ENCODE measurements around the gene RIC8B.

Gene RIC8B

GRCh38 chr12:106814714-106815113 is 40.2 kb downstream of the RIC8B start:
- DNase-seq, result no peak

GRCh38 chr12:106815741-106816140 is 41.3 kb downstream of the RIC8B start:
- no peak for DNase-seq

GRCh38 chr12:106816231-106816630 is 41.7 kb downstream of the RIC8B start:
- DNase-seq, result no peak

GRCh38 chr12:106819991-106820390 is 45.5 kb downstream of the RIC8B start:
- DNase-seq, result no peak

DNA sequence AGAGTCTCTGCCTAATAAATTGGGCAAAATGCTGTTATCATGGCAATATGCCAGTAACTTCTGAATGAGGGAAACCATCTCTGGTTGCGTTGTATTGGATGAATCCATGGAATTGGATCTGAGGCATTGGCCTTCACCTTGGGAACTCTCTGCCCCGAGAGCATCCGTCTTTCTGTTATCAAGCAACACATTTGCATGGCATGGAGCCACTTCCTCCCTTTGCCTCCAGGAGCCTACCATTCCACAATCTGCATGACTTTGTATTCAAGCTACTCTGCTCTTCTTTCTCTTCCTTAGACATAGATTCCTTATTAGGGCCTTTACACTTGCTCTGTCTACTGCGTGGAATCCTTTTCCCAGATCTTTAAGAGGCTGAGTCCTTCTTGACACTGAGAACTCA is 57.2 kb downstream of the RIC8B start:
- no peak for DNase-seq

- DNase-seq, result no peak
These were observed 63.3 kb downstream of the RIC8B start for GRCh38 chr12:106837782-106838181.

DNA sequence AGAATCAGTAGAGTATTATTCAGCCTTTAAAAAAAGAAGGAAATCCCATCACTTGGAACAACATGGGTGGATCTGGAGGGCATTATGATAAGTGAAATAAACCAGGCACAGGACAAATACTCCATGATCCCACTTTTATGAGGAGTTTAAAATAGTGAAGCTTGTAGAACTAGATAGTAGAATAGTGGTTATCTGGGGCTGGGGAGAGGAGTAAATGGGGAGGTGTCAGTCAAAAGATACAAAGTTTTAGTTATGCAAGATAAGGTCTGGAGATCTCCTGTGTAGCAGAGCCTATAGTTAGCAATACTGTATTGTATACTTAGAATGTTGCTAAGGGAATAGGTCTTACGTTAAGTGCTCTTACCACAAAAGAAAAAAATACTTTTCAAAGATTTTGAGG is 64.9 kb downstream of the RIC8B start:
- no peak for DNase-seq

DNA sequence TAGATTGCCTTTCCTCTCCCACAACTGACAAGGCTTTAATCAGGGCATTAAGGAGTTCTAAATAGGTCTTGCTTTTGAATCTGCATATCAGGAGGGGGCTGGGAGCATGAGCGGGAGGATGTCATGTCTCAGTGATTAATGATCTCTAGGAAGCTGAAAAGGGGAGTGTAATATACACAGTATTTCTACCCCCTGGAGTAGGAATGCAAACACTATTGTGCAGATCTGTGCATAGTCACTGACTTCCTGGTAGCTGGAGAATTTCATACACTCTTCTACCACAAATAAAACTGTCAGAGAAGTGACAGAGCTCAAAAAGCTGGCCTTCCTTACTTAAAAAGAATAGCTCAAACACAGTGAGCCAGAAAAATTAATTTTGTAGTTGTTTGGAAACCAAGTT is 65.8 kb downstream of the RIC8B start:
- DNase-seq, result no peak

DNA sequence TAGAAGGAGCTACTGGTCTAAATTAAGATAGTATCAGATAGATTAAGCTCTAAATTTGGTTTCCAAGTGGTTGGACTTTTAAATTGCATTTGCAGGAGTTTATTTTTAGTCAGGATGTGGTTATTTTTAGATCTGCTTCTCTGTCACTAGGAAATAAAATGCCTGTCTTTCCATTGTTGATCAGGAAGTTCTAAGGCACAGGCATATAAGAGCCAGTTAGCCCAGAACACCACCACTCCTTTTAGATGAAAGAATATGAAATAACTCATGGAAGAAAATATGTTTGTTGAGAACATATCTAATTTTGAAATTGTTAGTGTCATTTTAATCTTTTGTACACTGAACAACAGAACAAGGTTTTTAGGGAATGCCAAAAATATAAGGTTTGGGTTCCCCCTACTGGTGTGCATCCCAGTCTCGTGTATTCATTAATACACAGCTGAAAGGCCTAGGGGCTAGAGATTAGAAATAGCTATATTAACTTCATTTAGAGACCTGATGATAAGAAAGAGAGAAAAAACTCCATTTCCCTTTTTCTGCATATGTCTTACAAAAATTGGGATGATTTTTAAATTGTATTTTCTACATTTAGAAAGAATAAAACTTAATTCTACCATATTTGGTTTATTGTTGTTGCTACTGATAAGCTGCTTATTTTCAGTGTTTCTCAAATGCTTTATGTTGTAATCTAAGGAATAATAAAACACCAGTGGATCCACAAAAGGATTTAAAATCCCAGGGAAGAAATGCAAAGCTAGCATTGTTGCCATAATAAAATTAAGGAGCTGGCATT is 67.2 kb downstream of the RIC8B start:
- DNase-seq, result peak; percentile 23

DNA sequence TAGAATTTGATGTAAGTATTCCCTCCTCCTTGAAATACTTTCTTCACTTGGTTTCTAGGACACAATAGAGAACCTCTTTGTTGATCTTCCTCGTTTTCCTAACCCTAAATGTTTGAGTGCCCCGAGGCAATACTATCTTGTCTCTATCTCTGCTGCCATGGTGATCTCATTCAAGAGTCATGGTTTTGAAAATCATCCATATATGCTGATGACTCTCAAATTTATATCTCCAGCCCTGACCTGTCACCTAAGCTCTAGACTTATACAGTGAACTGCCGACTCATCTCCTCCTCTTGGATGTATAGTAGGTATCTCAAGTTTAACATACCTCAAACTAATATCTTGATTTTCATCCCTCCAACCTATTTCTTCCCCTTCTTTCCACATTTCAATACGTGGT is 71.4 kb downstream of the RIC8B start:
- DNase-seq, result no peak

- DNase-seq, result no peak
These were observed 73.4 kb downstream of the RIC8B start for GRCh38 chr12:106847861-106848260.

- DNase-seq, result no peak
These were observed 76.8 kb downstream of the RIC8B start for GRCh38 chr12:106851306-106851705.

GRCh38 chr12:106854723-106855122 is 80.2 kb downstream of the RIC8B start:
- DNase-seq, result no peak

GRCh38 chr12:106855221-106855758 is 80.8 kb downstream of the RIC8B start:
- no peak for DNase-seq

DNA sequence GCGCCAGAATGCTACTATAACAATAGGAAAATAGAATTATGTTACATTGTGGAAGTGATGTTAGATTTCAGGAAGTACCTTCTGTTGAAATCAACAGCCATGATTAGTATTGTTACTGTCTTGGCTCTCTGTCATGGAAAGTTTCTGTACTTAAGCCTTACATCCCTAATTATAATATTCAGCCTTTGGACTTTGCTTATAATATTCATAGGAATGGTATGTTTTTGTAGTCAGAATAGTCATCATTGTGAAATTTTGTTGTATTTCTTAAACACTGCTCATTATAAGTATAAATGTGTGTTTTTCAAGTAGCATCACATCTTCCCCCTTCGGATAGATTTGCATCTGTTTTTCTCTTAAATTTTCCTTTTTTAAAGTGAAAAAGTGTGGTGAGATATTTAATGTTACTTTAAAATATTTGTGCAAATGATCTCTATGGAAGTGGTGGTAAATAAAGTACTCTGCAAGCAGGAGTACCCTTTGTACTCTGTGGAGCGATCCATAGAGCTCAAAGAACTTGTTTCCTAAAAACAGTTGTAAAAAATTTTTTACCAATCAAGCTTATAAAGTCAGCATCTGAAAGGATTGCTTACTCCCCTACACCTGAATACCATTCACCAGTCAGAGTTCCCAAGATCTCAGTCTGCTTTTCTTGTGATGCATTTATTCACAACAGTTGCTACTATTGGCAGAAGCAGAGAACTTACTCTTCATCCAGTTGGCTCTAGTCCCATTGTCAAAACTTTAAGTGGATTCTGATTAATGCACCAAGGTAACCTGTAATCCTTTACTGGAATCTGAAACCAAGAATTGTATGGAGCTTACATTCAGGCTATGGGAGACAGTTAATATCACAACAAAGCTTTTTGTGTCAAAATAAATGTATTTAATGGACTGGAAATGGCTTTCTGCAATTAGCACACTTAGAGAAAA is 87.8 kb downstream of the RIC8B start:
- no peak for DNase-seq

DNA sequence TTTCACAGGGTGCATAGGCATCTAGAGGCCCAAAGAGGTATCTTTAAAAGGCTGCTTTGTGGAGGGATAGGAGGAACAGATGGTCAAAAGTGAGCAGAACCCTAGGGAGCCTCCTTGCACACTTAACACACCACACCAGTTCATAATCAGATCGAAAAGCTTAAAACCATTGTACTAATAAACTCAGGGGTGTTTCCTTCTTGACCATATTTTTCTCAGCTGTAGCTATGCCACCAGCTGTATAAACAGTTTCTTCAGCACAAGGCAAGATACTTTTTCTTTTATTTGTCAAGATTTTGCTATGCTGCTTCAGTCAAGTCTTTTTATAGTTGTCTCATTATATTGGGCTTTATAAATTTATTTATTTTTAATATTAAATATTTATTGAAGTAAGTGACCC is 88.7 kb downstream of the RIC8B start:
- DNase-seq, result no peak

DNA sequence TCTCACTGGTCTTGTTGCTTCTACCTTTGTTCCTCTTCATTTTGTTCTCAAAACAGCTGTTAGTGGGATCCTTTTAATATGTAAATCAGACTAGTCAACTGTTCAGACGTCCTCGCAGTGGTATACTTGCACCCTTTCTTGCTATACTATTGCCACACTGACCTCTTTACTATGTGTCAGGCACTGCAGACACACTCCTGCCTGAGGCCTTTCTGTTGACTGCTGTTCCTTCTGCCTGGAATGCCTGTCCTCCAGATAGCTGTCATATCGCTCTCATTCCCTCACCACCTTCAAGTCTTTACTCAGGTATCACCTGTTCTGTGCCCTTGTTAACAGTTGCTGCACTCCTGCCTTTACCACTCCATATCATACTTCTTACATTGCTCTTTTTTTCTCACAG is 91.2 kb downstream of the RIC8B start:
- DNase-seq, result no peak

GRCh38 chr12:106866426-106867080 is 92.1 kb downstream of the RIC8B start:
- DNase-seq, result no peak

DNA sequence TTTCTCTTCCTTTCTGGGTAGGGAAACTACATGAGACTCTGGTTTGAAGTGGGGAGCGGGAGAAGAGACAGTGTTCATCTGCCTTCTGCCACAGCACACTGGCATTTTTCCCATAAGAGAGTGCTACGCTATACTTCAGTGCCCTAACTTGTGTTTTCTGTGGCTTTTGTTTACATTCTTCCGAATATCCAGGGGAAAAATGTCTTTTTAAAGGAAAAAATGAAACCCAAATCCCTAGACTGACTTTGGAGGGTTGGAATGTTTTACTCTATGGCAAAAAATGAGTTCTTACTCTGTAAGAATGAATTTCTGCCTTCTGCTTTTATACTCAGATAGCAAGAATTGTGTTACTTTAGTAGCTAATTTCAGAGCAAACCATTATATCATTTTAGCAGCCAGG is 93.2 kb downstream of the RIC8B start:
- DNase-seq, result no peak

- DNase-seq, result no peak
These were observed 94.7 kb downstream of the RIC8B start for GRCh38 chr12:106868982-106869700.

DNA sequence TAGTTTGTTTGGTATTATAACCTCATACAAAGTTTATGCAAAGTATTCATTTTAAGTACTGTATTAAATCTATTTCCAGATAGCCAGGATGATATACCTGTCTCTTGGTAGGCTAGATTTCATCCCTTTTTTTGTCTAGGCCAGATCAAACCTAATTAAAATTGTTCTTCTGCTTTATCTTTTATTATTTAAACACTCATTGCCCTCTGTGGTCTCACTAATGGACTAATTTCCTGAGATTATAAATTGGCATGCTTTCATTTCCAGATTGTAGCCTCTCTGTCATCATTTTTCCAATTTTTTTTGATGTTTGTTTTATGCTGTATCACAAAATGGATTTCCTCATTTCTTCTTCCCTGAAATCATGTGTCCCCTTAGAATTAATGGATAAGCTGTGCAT is 95.6 kb downstream of the RIC8B start:
- no peak for DNase-seq

DNA sequence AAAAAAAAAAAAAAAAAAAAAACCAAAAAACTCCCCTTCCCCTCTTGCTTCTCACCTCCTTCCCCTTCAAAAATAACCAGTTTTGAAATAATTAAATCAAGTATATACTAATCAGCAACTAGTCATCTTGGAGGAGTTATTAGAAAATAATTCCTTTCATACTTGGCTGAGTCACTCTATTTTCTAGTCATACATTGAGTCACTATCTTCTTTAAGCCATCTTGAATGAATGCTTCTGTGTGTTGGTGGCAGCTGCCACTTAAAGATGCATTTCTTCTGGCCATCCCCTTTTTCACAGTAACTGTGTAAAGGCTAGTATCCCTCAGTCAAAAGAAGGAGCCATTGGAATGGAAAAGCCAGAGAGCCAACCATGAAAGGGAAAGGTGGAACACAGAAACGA is 97.0 kb downstream of the RIC8B start:
- DNase-seq, result no peak

- no peak for DNase-seq
These were observed 99.5 kb downstream of the RIC8B start for GRCh38 chr12:106873983-106874382.

All from activated naive CD4-positive, alpha-beta T cell treated with anti-CD3 and anti-CD28 coated beads, Interleukin-2, amount 50 U/mL, for 16 hours (primary cell).